ENCODE measurements around the gene KIAA1671. TPM values are rescaled to one million over a fixed set of nuclear protein-coding genes. Genes with fewer than 3 reads are reported as not detected.

The KIAA1671 gene
- polyA plus RNA-seq, 3 donors, result not detected

GRCh38 chr22:25134028-25134427, 181.5 kb downstream of the KIAA1671 start:
- Histone ChIP-seq H3K27me3 (ENCODE audit: control insufficient read depth in 2 of 2, insufficient read depth in 2 of 2, low read length in 2 of 2) (no peaks in the 10 kb centered on the region), H3K27ac (ENCODE audit: low read depth in 1 of 2, low read length in 2 of 2) (no peak overlapping the region), H3K79me2 (ENCODE audit: insufficient read depth, low read length) (no peaks in the 10 kb centered on the region), H3K4me2 (replicated peaks; ENCODE audit: extremely low read depth, low read length, poor library complexity, severe bottlenecking) (no peak overlapping the region), H3K4me3 (replicated peaks in 1 of 3; ENCODE audit: low read depth in 2 of 3, low read length in 3 of 3) (no peak overlapping the region), H4K20me1 (ENCODE audit: insufficient read depth, low read length) (no peaks in the 10 kb centered on the region), H2AFZ (ENCODE audit: insufficient read depth, low read depth, low read length, poor library complexity, severe bottlenecking) (no peak overlapping the region), H3K9me3 (replicated peaks in 1 of 2; ENCODE audit: control insufficient read depth in 1 of 2, insufficient read depth in 1 of 2, low read length in 2 of 2) (no peaks in the 10 kb centered on the region), H3K9ac (ENCODE audit: insufficient read depth, low read length, poor library complexity, severe bottlenecking) (no peak overlapping the region), H3K4me1 (ENCODE audit: control insufficient read depth in 1 of 2, insufficient read depth in 2 of 2, low read length in 2 of 2) (no peaks in the 10 kb centered on the region), H3K36me3 (replicated peaks in 1 of 2; ENCODE audit: control insufficient read depth in 1 of 2, insufficient read depth in 2 of 2, low read length in 2 of 2) (no peaks in the 10 kb centered on the region)
- Mint-ChIP-seq H3K27ac (no peak overlapping the region), H3K4me1 (no peaks in the 10 kb centered on the region), H3K27me3 (ENCODE audit: low read depth in 3 of 3) (peaks cover 0 to 3% (median 0%) of the 10 kb centered on the region in 3 donors), H3K36me3 (no peaks in the 10 kb centered on the region), H3K9me3 (peaks cover 0 to 3% (median 0%) of the 10 kb centered on the region in 7 donors), H3K4me3 (no peak overlapping the region)
- intact Hi-C loops (cut with micrococcal nuclease), result no loop called here
- TF ChIP-seq, protein P1, sequence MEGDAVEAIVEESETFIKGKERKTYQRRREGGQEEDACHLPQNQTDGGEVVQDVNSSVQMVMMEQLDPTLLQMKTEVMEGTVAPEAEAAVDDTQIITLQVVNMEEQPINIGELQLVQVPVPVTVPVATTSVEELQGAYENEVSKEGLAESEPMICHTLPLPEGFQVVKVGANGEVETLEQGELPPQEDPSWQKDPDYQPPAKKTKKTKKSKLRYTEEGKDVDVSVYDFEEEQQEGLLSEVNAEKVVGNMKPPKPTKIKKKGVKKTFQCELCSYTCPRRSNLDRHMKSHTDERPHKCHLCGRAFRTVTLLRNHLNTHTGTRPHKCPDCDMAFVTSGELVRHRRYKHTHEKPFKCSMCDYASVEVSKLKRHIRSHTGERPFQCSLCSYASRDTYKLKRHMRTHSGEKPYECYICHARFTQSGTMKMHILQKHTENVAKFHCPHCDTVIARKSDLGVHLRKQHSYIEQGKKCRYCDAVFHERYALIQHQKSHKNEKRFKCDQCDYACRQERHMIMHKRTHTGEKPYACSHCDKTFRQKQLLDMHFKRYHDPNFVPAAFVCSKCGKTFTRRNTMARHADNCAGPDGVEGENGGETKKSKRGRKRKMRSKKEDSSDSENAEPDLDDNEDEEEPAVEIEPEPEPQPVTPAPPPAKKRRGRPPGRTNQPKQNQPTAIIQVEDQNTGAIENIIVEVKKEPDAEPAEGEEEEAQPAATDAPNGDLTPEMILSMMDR (IDR thresholded peaks at IDR 0.05), result no peak
- WGBS (ENCODE audit: insufficient coverage), result 100% methylated on average over 3 of the region's 4 CpGs
- DNase-seq, result no peak

GRCh38 chr22:25134451-25134850, 181.9 kb downstream of the KIAA1671 start:
- Mint-ChIP-seq H3K27me3 (ENCODE audit: low read depth in 3 of 3) (peaks cover 0 to 3% (median 0%) of the 10 kb centered on the region in 3 donors), H3K9me3 (peaks cover 0 to 3% (median 0%) of the 10 kb centered on the region in 7 donors), H3K36me3 (no peaks in the 10 kb centered on the region), H3K4me1 (no peaks in the 10 kb centered on the region), H3K4me3 (no peak overlapping the region), H3K27ac (no peak overlapping the region)
- Histone ChIP-seq H3K4me1 (ENCODE audit: control insufficient read depth in 1 of 2, insufficient read depth in 2 of 2, low read length in 2 of 2) (no peaks in the 10 kb centered on the region), H3K9ac (ENCODE audit: insufficient read depth, low read length, poor library complexity, severe bottlenecking) (no peak overlapping the region), H2AFZ (ENCODE audit: insufficient read depth, low read depth, low read length, poor library complexity, severe bottlenecking) (no peak overlapping the region), H3K9me3 (replicated peaks in 1 of 2; ENCODE audit: control insufficient read depth in 1 of 2, insufficient read depth in 1 of 2, low read length in 2 of 2) (no peaks in the 10 kb centered on the region), H3K4me3 (replicated peaks in 1 of 3; ENCODE audit: low read depth in 2 of 3, low read length in 3 of 3) (no peak overlapping the region), H4K20me1 (ENCODE audit: insufficient read depth, low read length) (no peaks in the 10 kb centered on the region), H3K27ac (ENCODE audit: low read depth in 1 of 2, low read length in 2 of 2) (no peak overlapping the region), H3K27me3 (ENCODE audit: control insufficient read depth in 2 of 2, insufficient read depth in 2 of 2, low read length in 2 of 2) (no peaks in the 10 kb centered on the region), H3K36me3 (replicated peaks in 1 of 2; ENCODE audit: control insufficient read depth in 1 of 2, insufficient read depth in 2 of 2, low read length in 2 of 2) (no peaks in the 10 kb centered on the region), H3K4me2 (replicated peaks; ENCODE audit: extremely low read depth, low read length, poor library complexity, severe bottlenecking) (no peak overlapping the region), H3K79me2 (ENCODE audit: insufficient read depth, low read length) (no peaks in the 10 kb centered on the region)
- intact Hi-C loops (cut with micrococcal nuclease), result no loop called here
- no peak for DNase-seq
- 80% methylated on average over 1 of the region's 2 CpGs for WGBS (ENCODE audit: insufficient coverage)
- TF ChIP-seq, protein P1 (IDR thresholded peaks at IDR 0.05), result no peak

All from CD14-positive monocyte (primary cell).